ENCODE results near the gene CDC42BPB. TPM values are rescaled to one million over a fixed set of nuclear protein-coding genes. Genes with fewer than 3 reads are reported as not detected.

The CDC42BPB gene
- polyA plus RNA-seq, 1 of the 3 experiments (the other 2 are of a cell fraction): 61.6 TPM

GRCh38 chr14:103001651-103002396, 55.5 kb downstream of the CDC42BPB start (continued):
- TF ChIP-seq MXI1 (IDR thresholded peaks at IDR 0.05; ENCODE audit: low read depth, low read length) (no peak), RAD21 (IDR thresholded peaks at IDR 0.05; ENCODE audit: low read length) (no peak), JUND (IDR thresholded peaks at IDR 0.05) (no peak)

GRCh38 chr14:103001226-103001625, 56.1 kb downstream of the CDC42BPB start:
- no peak overlapping the region for H3K4me3 ChIP-seq (ENCODE audit: low read depth in 2 of 2, low read length in 1 of 2)
- H3K79me2 ChIP-seq (ENCODE audit: insufficient read depth): peaks cover 82% of the 10 kb centered on the region
- H2AFZ ChIP-seq (ENCODE audit: low read depth): no peak overlapping the region
- POLR2A ChIA-PET: no interaction called here
- CTCF ChIA-PET: interaction anchor here (0.5 to 1.1 kb wide), 2 partner anchors 24 to 226 kb away, joined by 3 to 4 read pairs; no protein-coding TSS in a partner anchor
- 98% methylated on average over 18 of the region's 18 CpGs for WGBS (ENCODE audit: low lambda C conversion rate)
- H3K9me2 ChIP-seq: no peaks in the 10 kb centered on the region
- no peak for TF ChIP-seq EZH2phosphoT487 (IDR thresholded peaks at IDR 0.05; ENCODE audit: borderline replicate concordance, low read depth)
- TF ChIP-seq CTCF (IDR thresholded peaks at IDR 0.05): no peak
- no peak for TF ChIP-seq YY1 (IDR thresholded peaks at IDR 0.05; ENCODE audit: low read depth)
- no peak for TF ChIP-seq MXI1 (IDR thresholded peaks at IDR 0.05; ENCODE audit: low read depth, low read length)
- TF ChIP-seq MEF2A (IDR thresholded peaks at IDR 0.05; ENCODE audit: borderline replicate concordance, low read depth): no peak
- no peak for TF ChIP-seq POLR2AphosphoS5 (IDR thresholded peaks at IDR 0.05; ENCODE audit: low read depth, low read length)
- no peak for TF ChIP-seq REST (IDR thresholded peaks at IDR 0.05; ENCODE audit: low read depth, low read length)
- TF ChIP-seq PBX3 (IDR thresholded peaks at IDR 0.05): no peak
- TF ChIP-seq RCOR1 (IDR thresholded peaks at IDR 0.05; ENCODE audit: low read length): no peak
- TF ChIP-seq MAX (IDR thresholded peaks at IDR 0.05; ENCODE audit: low read depth): no peak
- H3K4me1 ChIP-seq (ENCODE audit: control insufficient read depth in 1 of 2, insufficient read depth in 2 of 2, low read depth in 1 of 2, low read length in 1 of 2): no peaks in the 10 kb centered on the region
- no peaks in the 10 kb centered on the region for H3F3A ChIP-seq (replicated peaks; ENCODE audit: insufficient read depth)
- H4K20me1 ChIP-seq (ENCODE audit: insufficient read depth): peaks cover 19% of the 10 kb centered on the region; the same call in 1 of the 2 replicates
- H3K4me2 ChIP-seq: no peak overlapping the region
- peaks cover 27 to 57% of the 10 kb centered on the region in 2 experiments for H3K36me3 ChIP-seq (replicated peaks in 1 of 2; ENCODE audit: control insufficient read depth in 1 of 2, insufficient read depth in 2 of 2, low read length in 1 of 2)
- no peaks in the 10 kb centered on the region for H3K9me3 ChIP-seq
- H3K27me3 ChIP-seq (ENCODE audit: insufficient read depth): no peaks in the 10 kb centered on the region
- no peak for DNase-seq
- H3K27ac ChIP-seq (ENCODE audit: low read depth in 2 of 2, low read length in 1 of 2): no peak overlapping the region
- H3K9ac ChIP-seq: no peak overlapping the region
